ENCODE measurements around the gene CLDN22.

CLDN22 gene

GRCh38 chr4:183285886-183286285 is 34.2 kb downstream of the CLDN22 start:
- Histone ChIP-seq H3K9ac (ENCODE audit: low read depth, low read length) (no peak overlapping the region), H4K20me1 (ENCODE audit: insufficient read depth, low read length) (no peaks in the 10 kb centered on the region), H3K9me3 (ENCODE audit: insufficient read depth, low read length, severe bottlenecking) (no peaks in the 10 kb centered on the region), H3K27ac (ENCODE audit: low read length) (no peak overlapping the region), H3K79me2 (ENCODE audit: insufficient read depth, low read length) (no peaks in the 10 kb centered on the region), H3K36me3 (ENCODE audit: insufficient read depth, low read length) (no peaks in the 10 kb centered on the region), H3K4me1 (ENCODE audit: insufficient read depth, low read length) (no peaks in the 10 kb centered on the region), H3K4me2 (ENCODE audit: insufficient read depth, low read length) (no peak overlapping the region), H2AFZ (ENCODE audit: low read depth, low read length) (no peak overlapping the region), H3K27me3 (ENCODE audit: insufficient read depth, low read length, poor library complexity) (no peaks in the 10 kb centered on the region), H3K4me3 (ENCODE audit: low read depth in 1 of 2, low read length in 2 of 2) (no peak overlapping the region)
- no peak for DNase-seq
- TF ChIP-seq EZH2 (IDR thresholded peaks at IDR 0.05; ENCODE audit: borderline replicate concordance, low read depth, low read length, severe bottlenecking) (no peak), CTCF (IDR thresholded peaks at IDR 0.05; ENCODE audit: borderline replicate concordance, extremely low read depth, low read length, poor library complexity, severe bottlenecking) (no peak)
- no peak for ATAC-seq (ENCODE audit: insufficient read depth, low read depth)

DNA sequence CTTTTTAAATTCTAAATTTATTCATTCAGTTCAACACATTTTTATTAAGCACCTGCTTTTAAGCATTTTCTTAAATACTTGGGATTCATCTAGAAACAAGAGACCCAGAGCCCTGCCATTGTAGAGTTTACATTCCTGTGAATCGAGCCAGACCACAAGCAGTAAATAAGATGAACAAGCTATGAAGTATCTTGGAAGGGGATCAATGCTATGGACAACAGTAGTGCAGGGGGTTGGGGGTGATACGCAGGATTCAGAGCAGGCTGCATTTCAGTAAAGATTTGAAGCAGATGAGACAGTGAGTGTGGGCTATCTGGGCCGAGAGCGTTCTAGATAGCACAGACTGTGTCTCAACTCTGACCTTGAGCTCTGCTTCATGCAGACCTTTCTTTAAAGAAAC is 35.1 kb downstream of the CLDN22 start:
- no peak overlapping the region for H3K4me3 ChIP-seq (ENCODE audit: low read depth in 1 of 2, low read length in 2 of 2)
- H3K36me3 ChIP-seq (ENCODE audit: insufficient read depth, low read length), result no peaks in the 10 kb centered on the region
- H2AFZ ChIP-seq (ENCODE audit: low read depth, low read length), result no peak overlapping the region
- no peak overlapping the region for H3K27ac ChIP-seq (ENCODE audit: low read length)
- no peak for DNase-seq
- no peak for ATAC-seq (ENCODE audit: insufficient read depth, low read depth)
- H3K9ac ChIP-seq (ENCODE audit: low read depth, low read length), result no peak overlapping the region
- no peak overlapping the region for H3K4me2 ChIP-seq (ENCODE audit: insufficient read depth, low read length)
- TF ChIP-seq CTCF (IDR thresholded peaks at IDR 0.05; ENCODE audit: borderline replicate concordance, extremely low read depth, low read length, poor library complexity, severe bottlenecking), result no peak
- TF ChIP-seq EZH2 (IDR thresholded peaks at IDR 0.05; ENCODE audit: borderline replicate concordance, low read depth, low read length, severe bottlenecking), result no peak
- H3K27me3 ChIP-seq (ENCODE audit: insufficient read depth, low read length, poor library complexity), result no peaks in the 10 kb centered on the region
- no peaks in the 10 kb centered on the region for H3K4me1 ChIP-seq (ENCODE audit: insufficient read depth, low read length)
- no peaks in the 10 kb centered on the region for H3K79me2 ChIP-seq (ENCODE audit: insufficient read depth, low read length)
- H4K20me1 ChIP-seq (ENCODE audit: insufficient read depth, low read length), result no peaks in the 10 kb centered on the region
- no peaks in the 10 kb centered on the region for H3K9me3 ChIP-seq (ENCODE audit: insufficient read depth, low read length, severe bottlenecking)

GRCh38 chr4:183284258-183284785 is 35.8 kb downstream of the CLDN22 start:
- Histone ChIP-seq H2AFZ (ENCODE audit: low read depth, low read length) (no peak overlapping the region), H3K4me3 (ENCODE audit: low read depth in 1 of 2, low read length in 2 of 2) (no peak overlapping the region), H3K4me1 (ENCODE audit: insufficient read depth, low read length) (no peaks in the 10 kb centered on the region), H3K4me2 (ENCODE audit: insufficient read depth, low read length) (no peak overlapping the region), H3K79me2 (ENCODE audit: insufficient read depth, low read length) (no peaks in the 10 kb centered on the region), H3K36me3 (ENCODE audit: insufficient read depth, low read length) (no peaks in the 10 kb centered on the region), H3K9ac (ENCODE audit: low read depth, low read length) (no peak overlapping the region), H3K27ac (ENCODE audit: low read length) (no peak overlapping the region), H4K20me1 (ENCODE audit: insufficient read depth, low read length) (no peaks in the 10 kb centered on the region), H3K9me3 (ENCODE audit: insufficient read depth, low read length, severe bottlenecking) (no peaks in the 10 kb centered on the region), H3K27me3 (ENCODE audit: insufficient read depth, low read length, poor library complexity) (no peaks in the 10 kb centered on the region)
- DNase-seq (no peak), ATAC-seq (ENCODE audit: insufficient read depth, low read depth) (no peak)
- TF ChIP-seq EZH2 (IDR thresholded peaks at IDR 0.05; ENCODE audit: borderline replicate concordance, low read depth, low read length, severe bottlenecking) (no peak), CTCF (IDR thresholded peaks at IDR 0.05; ENCODE audit: borderline replicate concordance, extremely low read depth, low read length, poor library complexity, severe bottlenecking) (no peak)

DNA sequence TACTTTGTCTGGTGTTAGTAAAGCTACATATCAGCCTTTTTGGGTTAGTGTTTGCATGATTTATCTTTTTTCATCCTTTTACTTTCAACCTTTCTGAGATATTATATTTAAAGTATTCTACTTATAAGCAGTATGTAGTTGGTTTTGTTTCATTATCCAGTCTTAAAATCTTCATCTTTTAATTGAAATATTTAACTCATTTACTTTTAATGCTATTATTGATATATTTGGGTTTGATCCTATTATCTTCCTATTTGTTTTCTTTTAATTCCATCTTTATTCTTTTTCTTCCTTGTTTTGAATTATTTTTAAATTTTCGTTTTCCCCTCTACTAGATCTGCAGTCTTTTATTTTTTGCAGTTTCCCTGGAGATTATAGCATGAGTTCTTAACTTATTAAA is 44.0 kb downstream of the CLDN22 start:
- H3K27ac ChIP-seq (ENCODE audit: low read length), result no peak overlapping the region
- H3K4me1 ChIP-seq (ENCODE audit: insufficient read depth, low read length), result no peaks in the 10 kb centered on the region
- no peaks in the 10 kb centered on the region for H3K36me3 ChIP-seq (ENCODE audit: insufficient read depth, low read length)
- TF ChIP-seq EZH2 (IDR thresholded peaks at IDR 0.05; ENCODE audit: borderline replicate concordance, low read depth, low read length, severe bottlenecking) (no peak), CTCF (IDR thresholded peaks at IDR 0.05; ENCODE audit: borderline replicate concordance, extremely low read depth, low read length, poor library complexity, severe bottlenecking) (no peak)
- no peaks in the 10 kb centered on the region for H3K9me3 ChIP-seq (ENCODE audit: insufficient read depth, low read length, severe bottlenecking)
- no peak overlapping the region for H3K9ac ChIP-seq (ENCODE audit: low read depth, low read length)
- no peak overlapping the region for H3K4me3 ChIP-seq (ENCODE audit: low read depth in 1 of 2, low read length in 2 of 2)
- H3K4me2 ChIP-seq (ENCODE audit: insufficient read depth, low read length), result no peak overlapping the region
- DNase-seq (no peak), ATAC-seq (ENCODE audit: insufficient read depth, low read depth) (no peak)
- H3K27me3 ChIP-seq (ENCODE audit: insufficient read depth, low read length, poor library complexity), result no peaks in the 10 kb centered on the region
- no peak overlapping the region for H2AFZ ChIP-seq (ENCODE audit: low read depth, low read length)
- H4K20me1 ChIP-seq (ENCODE audit: insufficient read depth, low read length), result no peaks in the 10 kb centered on the region
- no peaks in the 10 kb centered on the region for H3K79me2 ChIP-seq (ENCODE audit: insufficient read depth, low read length)

All from DND-41 (cell line).